Heart left ventricle (tissue), 16 donors: Measurements from ENCODE around the gene SCGB1C1. TPM values are rescaled to one million over a fixed set of nuclear protein-coding genes. Genes with fewer than 3 reads are reported as not detected.

Experiments used
- ATAC-seq, 4 donors: fragments of 200-7000 bp; cut with Tn5 transposase; one replicate each; pipeline ENCODE4 v1.9.1; 2020 to 2022; ENCODE audit warnings: moderate library complexity in 4 of 4, mild to moderate bottlenecking in 3 of 4, moderate number of reproducible peaks in 1 of 4
- DNase-seq, 5 donors: peaks; one replicate each; pipeline ENCODE4 v3.0.0-alpha.2; 2020
- H3K27ac ChIP-seq, 12 donors: fragments of 200-600 bp; sonication (generic) in 4 of 12; one replicate each; pipeline versions ENCODE4 v1.5.0 to v1.8.0; 2016 to 2022; ENCODE audit warnings: mild to moderate bottlenecking in 2 of 12
- H3K27me3 ChIP-seq, 9 donors: fragments of 200-600 bp; sonication (generic) in 2 of 9; one replicate each; pipeline versions ENCODE4 v1.5.1 to v1.8.0; 2016 to 2022; ENCODE audit warnings: mild to moderate bottlenecking in 3 of 9
- H3K36me3 ChIP-seq, 9 donors: fragments of 200-600 bp; sonication (generic) in 2 of 9; one replicate each; pipeline versions ENCODE4 v1.5.0 to v1.8.0; 2018 to 2022; ENCODE audit warnings: mild to moderate bottlenecking in 2 of 9
- H3K4me1 ChIP-seq, 12 donors: fragments of 200-600 bp; sonication (generic) in 4 of 12; one replicate each; pipeline versions ENCODE4 v1.5.0 to v1.8.0; 2016 to 2022; ENCODE audit warnings: mild to moderate bottlenecking in 3 of 12
- H3K4me3 ChIP-seq, 12 donors: fragments of 200-600 bp; sonication (generic) in 4 of 12; one replicate each; pipeline versions ENCODE4 v1.5.0 to v1.8.0; 2017 to 2022; ENCODE audit warnings: mild to moderate bottlenecking in 9 of 12, moderate library complexity in 4 of 12
- H3K9me3 ChIP-seq, 12 donors: fragments of 200-600 bp; sonication (generic) in 4 of 12; one replicate each; pipeline versions ENCODE4 v1.5.0 to v1.8.0; 2016 to 2022; ENCODE audit warnings: mild to moderate bottlenecking in 1 of 12
- CTCF ChIP-seq, 12 donors: fragments of 200-600 bp; sonication (generic) in 4 of 12; IDR thresholded peaks; one replicate each; pipeline versions ENCODE4 v1.5.0 to v1.8.0; 2018 to 2022; ENCODE audit warnings: antibody characterized with exemption in 12 of 12, mild to moderate bottlenecking in 5 of 12
- POLR2A ChIP-seq, 2 donors: fragments of 450-650 bp; IDR thresholded peaks; one replicate each; pipeline ENCODE4 v1.6.1; 2017; ENCODE audit warnings: antibody characterized with exemption in 2 of 2, mild to moderate bottlenecking in 2 of 2, moderate library complexity in 2 of 2
- WGBS, 4 donors: extraction: QIAGEN DNeasy Blood & Tissue Kit in 2 of 4; methylation state at CpG; one replicate each; pipeline versions ENCODE4 v1.1.5 to v1.1.7; 2013 to 2018; 5-methylcytosine and 5-hydroxymethylcytosine counted together
- intact Hi-C, 10 donors: fragments of 100-400 bp; cut with DNase I; formaldehyde crosslinking; loops; one replicate each; pipeline versions ENCODE4 v1.11.1 to v1.14.2; 2022
- polyA plus RNA-seq, 2 donors: library from polyadenylated mRNA; stranded (reverse); fragments of 200-250 nt; gene quantifications; one replicate each; pipeline ENCODE4 v1.2.3, GENCODE V29; 2013
- total RNA-seq, 9 donors: library from RNA; depleted of rRNA in 2 of 9; stranded (reverse); fragments of >200 nt in 2 of 9; fragmentation: NEBNext Ultra II Directional in 3 of 9; extraction: Animal tissue kit (Norgen Biotek cat#: 25700) in 3 of 9; gene quantifications; one replicate each; pipeline versions ENCODE4 v1.1.0 to v1.2.4, GENCODE V29; 2016 to 2023
- donor health status: ischemic (EF 13 %, LVEDD 7.1; RV severe dilation, severe dysfunction).
- donor health status: healthy with polysubstance abuse.
- donor health status: DM: no; HTN: yes; CAD: no.
- donor health status: DM: no; HTN: no; CAD: no.
- donor health status: ischemic (EF 25% LVEDD 6.9; RV normal size, moderate dysfunction).
- donor health status: ischemic (EF 25% LVEDD 5.7; RV mildly dilated, moderate dysfunction).
- donor health status: healthy.
- donor health status: DM: yes; HTN: yes; CAD: no.
- donor health status: ischemic (EF 35%, LVEDD 5.7; RV mildly dilated, moderate dysfunction).
- donor health status: nonischemic (EF 11% LVEDD 7.7; RV severe dilation, severe dysfunction).
- donor health status: DM: yes; HTN: yes; CAD: no.
- donor health status: PGD.
- donor health status: ischemic (EF 29% LVEDD 5.4; RV normal size, mild dysfunction).
- donor health status: nonischemic (EF 23%, LVEDD 6.1; RV moderate dilation, normal function).

Gene SCGB1C1
- total and polyA plus RNA-seq, 11 donors = not detected

- Histone ChIP-seq H3K4me3 (no peak overlapping the region), H3K36me3 (peaks cover 0 to 36% (median 10%) of the 10 kb centered on the region in 9 donors), H3K9me3 (no peaks in the 10 kb centered on the region), H3K27me3 (no peaks in the 10 kb centered on the region), H3K27ac (peak overlapping the region in 2 of 12 donors; percentile 57 to 60), H3K4me1 (peaks cover 0 to 14% (median 0%) of the 10 kb centered on the region in 12 donors)
- no peak for TF ChIP-seq POLR2A (IDR thresholded peaks at IDR 0.05)
- no peak for TF ChIP-seq CTCF (IDR thresholded peaks at IDR 0.05)
- 95 to 96% (median 96%) methylated on average over 14 of the region's 14 CpGs for WGBS, 4 donors
- peak in 2 of 4 donors; percentile 10 to 24 for ATAC-seq
- intact Hi-C loops = no loop called here
- no peak for DNase-seq
These were observed 29.3 kb downstream of the SCGB1C1 start for GRCh38 chr11:221998-222789.

- H3K27me3 ChIP-seq = no peaks in the 10 kb centered on the region
- H3K4me3 ChIP-seq = no peak overlapping the region
- WGBS, 4 donors = 74 to 83% (median 79%) methylated on average over 16 of the region's 16 CpGs
- peaks cover 0 to 28% (median 9%) of the 10 kb centered on the region in 9 donors for H3K36me3 ChIP-seq
- ATAC-seq (peak in 1 of 4 donors; percentile 29), DNase-seq (no peak)
- peaks cover 0 to 14% (median 0%) of the 10 kb centered on the region in 12 donors for H3K4me1 ChIP-seq
- TF ChIP-seq POLR2A (IDR thresholded peaks at IDR 0.05) = no peak
- no peak for TF ChIP-seq CTCF (IDR thresholded peaks at IDR 0.05)
- intact Hi-C loops = no loop called here
- no peaks in the 10 kb centered on the region for H3K9me3 ChIP-seq
- H3K27ac ChIP-seq = peak overlapping the region in 1 of 12 donors; percentile 57
These were observed 30.3 kb downstream of the SCGB1C1 start for GRCh38 chr11:223026-223789.

- ATAC-seq = no peak
- Histone ChIP-seq H3K9me3 (no peaks in the 10 kb centered on the region), H3K27ac (peak overlapping the region in 1 of 12 donors; percentile 42), H3K27me3 (no peaks in the 10 kb centered on the region), H3K36me3 (peaks cover 0 to 26% (median 2%) of the 10 kb centered on the region in 9 donors), H3K4me3 (no peak overlapping the region), H3K4me1 (peaks cover 0 to 14% (median 0%) of the 10 kb centered on the region in 12 donors)
- TF ChIP-seq CTCF (IDR thresholded peaks at IDR 0.05) (no peak), POLR2A (IDR thresholded peaks at IDR 0.05) (no peak)
- DNase-seq = no peak
- WGBS, 4 donors = 71 to 90% (median 79%) methylated on average over 7 to 9 of the region's 9 CpGs
- intact Hi-C loops = no loop called here
These were observed 31.0 kb downstream of the SCGB1C1 start for GRCh38 chr11:223884-224283.

- TF ChIP-seq CTCF (IDR thresholded peaks at IDR 0.05) = no peak
- no peak for TF ChIP-seq POLR2A (IDR thresholded peaks at IDR 0.05)
- peak overlapping the region in 1 of 12 donors; percentile 42 for H3K27ac ChIP-seq
- intact Hi-C loops = no loop called here
- peaks cover 0 to 26% (median 3%) of the 10 kb centered on the region in 9 donors for H3K36me3 ChIP-seq
- DNase-seq (no peak), ATAC-seq (peak in 1 of 4 donors; percentile 47)
- no peak overlapping the region for H3K4me3 ChIP-seq
- no peaks in the 10 kb centered on the region for H3K27me3 ChIP-seq
- no peaks in the 10 kb centered on the region for H3K9me3 ChIP-seq
- peaks cover 0 to 14% (median 0%) of the 10 kb centered on the region in 12 donors for H3K4me1 ChIP-seq
- 64 to 75% (median 69%) methylated on average over 6 to 7 of the region's 7 CpGs for WGBS, 4 donors
These were observed 31.5 kb downstream of the SCGB1C1 start for GRCh38 chr11:224424-224823.
